GM19099 (cell line): ENCODE results near the gene PRDM2.

Source experiments
- POLR2A ChIP-seq: IDR thresholded peaks from 3 replicates; pipeline ENCODE4 v1.6.1; 2011; ENCODE audit warnings: low read depth; ENCODE audit not compliant: insufficient read length; ENCODE audit errors: extremely low read depth

PRDM2 gene

DNA sequence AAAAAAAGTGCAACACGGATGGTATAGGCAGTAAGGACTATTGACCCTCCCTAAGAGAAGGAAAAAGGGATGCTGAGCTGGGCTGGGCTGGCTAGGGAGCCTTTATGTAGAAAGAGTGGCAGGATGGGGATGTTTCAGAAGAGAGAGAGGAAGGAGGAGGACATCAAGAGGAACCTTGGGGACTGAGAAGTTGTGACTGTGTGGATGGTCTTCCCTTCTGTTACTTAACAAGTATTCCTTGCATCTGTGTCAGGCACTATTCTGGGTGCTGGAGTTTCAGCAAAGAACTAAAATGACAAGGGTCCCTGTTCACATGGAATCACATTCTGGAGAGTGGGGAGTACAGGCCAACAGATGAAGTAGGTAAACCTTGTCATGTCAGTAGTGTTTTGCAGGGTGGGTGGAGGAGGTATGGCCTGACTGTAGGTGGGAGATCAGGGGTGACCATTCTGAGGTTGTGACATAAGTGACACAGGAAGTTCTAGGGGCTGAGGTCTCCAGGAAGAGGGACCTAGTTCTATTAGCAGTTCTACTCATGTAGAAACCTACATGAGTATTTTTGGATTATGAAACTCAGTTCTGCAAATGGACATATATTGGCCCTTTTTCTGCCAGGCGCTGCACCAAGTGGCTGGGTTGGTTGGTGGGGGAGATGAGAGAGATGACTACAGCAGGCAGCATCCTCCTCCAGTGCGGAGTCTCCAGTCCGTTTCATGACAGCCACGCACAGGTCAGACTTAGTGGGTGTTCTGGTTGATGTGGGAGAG, 53.8 kb downstream of the PRDM2 start:
- no peak for TF ChIP-seq POLR2A

DNA sequence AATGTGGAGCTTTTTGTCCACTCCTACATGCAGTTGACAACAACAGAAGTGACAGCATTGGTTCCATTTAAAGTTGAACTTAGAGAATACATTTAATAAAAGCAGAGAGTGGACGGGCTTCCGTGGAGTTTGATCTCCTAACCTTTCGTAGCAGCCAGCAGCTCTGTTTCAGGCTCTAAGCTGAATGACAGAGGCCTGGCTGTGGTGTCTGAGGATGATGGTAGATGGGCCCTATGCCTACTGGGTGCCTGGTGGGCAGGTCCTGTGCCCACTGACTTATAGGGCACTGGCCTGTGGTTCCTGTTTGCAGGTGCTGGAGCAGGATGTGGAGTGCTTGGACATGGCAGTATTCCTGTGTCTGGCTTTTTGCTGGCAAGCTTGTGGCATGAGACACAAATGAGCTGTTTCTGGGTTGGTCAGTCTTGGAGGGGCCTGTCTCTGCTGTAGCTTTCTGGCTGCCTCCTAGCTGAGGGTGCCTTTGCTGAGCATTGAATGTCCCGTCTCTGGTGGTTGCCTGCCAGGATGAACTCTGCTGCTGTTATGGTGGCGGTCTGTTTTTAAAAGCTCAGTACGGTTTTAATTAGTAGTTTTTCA, 54.6 kb downstream of the PRDM2 start:
- no peak for TF ChIP-seq POLR2A

DNA sequence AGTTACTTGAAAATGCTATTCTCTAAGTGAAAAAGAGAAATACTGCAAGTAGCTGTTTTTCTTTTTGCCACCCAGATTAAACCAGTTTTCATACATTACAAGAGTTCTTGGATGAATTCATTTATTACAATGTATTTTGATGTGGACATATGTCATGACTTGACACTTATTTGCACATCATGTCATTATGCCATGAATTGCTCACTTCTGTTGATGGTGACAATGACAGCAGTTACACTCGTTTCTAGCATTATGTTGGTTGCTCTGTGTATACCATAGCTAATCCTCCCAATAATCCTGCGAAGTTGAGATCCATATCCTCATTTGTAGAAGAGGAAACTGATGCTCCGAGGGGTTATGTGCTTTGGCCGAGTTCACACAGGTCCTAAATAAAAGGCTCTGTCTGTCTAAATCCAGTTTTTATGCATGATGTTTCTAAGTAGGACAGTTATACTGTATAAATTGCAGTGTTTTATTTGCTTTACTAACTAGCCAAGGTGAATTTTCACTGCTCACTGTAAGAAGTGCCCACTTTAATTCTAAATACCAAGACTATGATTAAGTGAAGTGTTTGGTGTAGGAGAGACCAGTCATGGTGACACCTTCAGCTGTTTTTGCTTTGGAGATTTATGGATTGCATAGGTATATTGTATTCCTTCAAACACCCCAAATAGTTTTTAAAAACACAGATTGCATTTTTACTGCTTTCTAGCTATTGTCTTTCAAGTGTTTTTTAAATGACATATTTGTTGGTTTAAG, 56.7 kb downstream of the PRDM2 start:
- TF ChIP-seq POLR2A = no peak

DNA sequence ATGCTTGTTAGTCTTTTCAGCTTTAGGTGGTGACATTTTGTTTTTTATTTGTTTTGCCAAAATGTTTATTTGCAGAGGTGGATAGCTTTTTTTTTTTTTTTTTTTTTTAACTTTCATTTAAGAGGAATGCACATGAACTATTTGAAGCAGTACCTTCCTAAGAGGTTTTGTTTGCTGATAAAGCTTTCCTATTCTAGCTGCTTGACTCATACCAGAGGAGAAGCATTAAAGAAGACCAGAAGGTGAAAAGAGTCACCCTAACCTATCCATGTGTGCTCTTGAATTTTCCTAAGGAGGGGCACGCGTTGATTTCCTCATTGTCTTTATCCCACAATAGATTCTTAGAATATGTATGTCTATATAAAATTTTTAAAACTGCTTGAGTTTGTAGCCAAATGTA, 57.7 kb downstream of the PRDM2 start:
- TF ChIP-seq POLR2A = no peak

DNA sequence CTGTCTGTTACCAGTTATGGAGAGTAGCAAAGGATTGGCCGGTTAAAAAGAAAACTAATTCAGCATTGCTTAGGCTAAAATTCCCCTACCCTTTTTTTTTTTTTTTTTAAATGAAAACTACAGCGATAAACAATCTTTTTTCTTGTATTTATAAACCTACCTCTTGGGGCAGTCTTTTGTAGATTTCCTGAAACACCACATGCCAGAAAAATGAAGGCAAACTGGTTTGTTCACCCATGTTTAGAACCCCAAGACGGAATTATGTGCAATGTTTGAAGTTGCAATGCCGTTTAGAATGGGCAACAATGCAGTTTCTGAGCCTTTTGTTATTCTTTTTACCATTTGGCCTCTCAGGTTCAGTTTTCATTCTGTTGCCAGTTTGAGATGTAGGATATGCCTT, 59.1 kb downstream of the PRDM2 start:
- TF ChIP-seq POLR2A = no peak

DNA sequence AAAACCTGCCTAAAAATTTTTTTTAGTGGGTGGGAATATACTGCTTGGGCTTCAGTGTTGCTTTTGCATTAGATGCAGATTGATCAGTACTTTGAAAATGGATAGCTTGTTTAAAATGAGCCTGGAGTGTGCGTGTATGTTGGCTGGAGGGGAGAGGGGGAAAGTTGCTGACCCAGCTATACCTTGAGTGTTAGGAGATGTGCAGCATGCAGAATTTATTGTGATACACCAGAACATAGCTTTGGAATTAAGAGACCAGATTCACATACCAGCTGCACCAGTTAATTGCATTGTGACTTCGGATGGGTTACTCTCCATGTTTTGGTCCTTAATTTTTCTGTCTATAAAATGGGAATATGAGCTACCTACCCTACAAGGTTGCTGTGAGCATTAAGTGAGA, 60.4 kb downstream of the PRDM2 start:
- TF ChIP-seq POLR2A = no peak

DNA sequence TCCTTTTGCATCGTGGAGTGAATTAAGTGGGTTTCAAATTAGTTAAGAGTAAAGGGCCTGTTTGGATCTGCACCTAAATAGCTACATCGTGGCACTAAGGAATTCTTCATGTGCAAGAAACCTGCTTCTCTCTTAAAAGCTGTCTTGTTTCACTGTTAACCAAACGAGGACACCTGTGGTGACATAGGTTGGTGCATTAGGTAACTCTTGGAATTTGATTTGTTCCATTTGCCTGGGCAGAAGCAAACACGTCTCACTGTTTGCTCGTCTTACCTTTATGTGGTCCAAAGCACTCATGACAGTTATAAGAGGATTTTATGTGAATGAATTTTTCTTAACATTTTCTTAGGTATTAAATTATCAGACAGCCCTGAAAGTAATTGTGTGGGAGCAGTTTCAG, 60.9 kb downstream of the PRDM2 start:
- no peak for TF ChIP-seq POLR2A

DNA sequence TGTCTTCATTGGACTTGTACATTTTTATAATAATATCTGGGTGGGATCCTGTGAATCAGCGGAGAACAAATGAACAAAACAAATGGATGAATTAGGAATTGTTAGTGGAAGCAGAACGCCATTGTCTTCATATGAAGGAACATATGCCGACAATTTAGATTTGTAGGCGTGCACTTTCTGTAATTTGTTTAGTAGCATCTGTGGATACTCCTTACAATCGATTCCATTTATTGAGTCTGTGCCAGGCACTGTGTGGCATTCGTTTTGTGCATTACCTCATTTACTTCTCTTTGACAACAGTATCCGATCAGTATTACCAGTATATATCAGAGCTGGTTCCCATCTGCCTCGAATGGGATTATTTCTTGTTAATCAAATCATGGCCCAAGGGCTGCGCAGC, 61.9 kb downstream of the PRDM2 start:
- no peak for TF ChIP-seq POLR2A

DNA sequence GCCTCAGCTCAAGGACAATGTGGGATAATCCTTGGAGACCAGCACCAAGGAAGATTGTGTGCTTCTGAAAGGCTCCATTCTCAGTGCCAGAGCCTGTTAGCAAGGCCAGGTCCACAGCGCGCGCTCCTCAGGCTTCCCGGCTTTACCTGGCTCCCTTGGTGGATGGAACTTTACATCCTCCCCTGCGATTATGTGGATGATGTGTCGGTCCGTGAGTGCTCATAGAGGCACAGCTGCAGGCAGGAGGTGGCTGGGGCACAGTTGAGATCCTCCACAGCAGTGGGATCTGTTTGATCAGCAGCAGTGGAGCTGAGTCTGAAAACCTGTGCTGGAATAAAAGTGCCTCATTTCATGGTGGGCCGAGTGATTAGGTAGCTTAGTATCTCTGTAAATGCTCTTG, 62.7 kb downstream of the PRDM2 start:
- TF ChIP-seq POLR2A = no peak

DNA sequence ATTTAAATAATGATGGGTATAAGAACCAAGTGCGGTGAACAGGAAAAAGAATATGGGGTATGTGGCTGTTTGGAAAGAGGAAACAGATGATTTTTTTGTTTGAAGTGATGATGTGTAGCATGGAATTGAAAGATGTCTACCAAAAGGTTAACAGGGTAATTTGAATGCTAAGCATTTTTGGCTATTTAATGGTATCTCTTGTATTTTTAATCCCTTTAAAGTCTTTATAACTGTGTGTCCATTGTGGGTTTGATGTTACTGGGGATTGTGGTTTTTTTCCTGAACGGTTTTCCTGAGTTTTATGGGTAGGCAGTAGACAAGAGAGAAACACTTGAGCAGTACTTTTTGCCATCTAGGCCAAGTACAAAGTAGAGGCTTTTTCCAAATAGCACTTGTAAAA, 63.2 kb downstream of the PRDM2 start:
- no peak for TF ChIP-seq POLR2A

DNA sequence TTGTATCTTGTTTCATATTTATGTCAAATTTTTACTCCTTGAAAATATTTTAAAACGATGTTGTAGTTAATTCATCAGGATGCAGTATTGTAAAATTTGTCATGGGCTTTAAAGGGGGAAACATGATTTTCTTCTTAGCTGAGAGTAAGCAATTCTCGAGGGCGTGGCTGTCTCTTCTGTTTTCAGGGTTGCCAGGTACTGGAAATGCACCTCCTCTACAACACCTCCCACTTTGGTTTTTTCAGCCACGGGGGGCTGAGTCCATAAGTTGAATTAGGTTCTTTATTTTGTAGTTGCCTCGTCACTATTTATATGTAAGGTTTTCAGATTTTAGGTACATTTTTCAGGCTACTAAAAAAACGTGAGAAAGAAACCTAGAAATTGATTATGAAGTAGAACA, 64.0 kb downstream of the PRDM2 start:
- no peak for TF ChIP-seq POLR2A

DNA sequence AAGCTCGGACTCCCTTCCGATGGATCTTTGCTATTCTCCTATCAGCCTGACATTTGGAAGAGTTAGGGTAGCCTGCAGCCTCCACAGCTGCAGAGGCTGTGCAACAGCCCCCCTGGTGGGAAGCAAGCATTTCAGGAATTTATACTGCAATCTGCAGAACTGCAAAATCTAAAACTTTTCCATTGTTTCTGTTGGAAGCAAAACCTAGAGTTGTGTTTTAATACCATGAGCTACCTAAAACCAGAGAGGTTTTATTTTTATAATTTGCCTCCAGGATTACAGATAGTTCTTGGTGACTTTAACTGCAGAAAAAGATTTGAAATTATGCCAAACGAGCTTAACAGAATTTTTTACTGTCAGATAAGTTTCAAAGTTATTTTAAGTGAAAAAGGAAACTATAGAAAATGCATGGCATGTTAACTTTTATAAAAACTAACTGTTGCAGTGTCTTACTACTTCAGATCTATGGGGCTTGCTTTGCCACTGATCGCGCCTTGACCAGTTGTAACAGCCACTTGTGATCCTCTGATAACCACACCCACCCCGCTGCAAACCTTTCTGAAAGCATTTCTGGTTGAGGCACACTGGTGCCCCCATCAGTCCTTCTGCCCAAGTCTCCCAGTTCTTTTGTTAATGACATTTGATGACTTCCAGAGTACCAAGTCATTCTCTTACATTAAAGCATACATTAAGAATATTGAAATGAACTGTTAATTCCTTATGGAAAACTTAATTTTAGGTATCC, 64.8 kb downstream of the PRDM2 start:
- no peak for TF ChIP-seq POLR2A

DNA sequence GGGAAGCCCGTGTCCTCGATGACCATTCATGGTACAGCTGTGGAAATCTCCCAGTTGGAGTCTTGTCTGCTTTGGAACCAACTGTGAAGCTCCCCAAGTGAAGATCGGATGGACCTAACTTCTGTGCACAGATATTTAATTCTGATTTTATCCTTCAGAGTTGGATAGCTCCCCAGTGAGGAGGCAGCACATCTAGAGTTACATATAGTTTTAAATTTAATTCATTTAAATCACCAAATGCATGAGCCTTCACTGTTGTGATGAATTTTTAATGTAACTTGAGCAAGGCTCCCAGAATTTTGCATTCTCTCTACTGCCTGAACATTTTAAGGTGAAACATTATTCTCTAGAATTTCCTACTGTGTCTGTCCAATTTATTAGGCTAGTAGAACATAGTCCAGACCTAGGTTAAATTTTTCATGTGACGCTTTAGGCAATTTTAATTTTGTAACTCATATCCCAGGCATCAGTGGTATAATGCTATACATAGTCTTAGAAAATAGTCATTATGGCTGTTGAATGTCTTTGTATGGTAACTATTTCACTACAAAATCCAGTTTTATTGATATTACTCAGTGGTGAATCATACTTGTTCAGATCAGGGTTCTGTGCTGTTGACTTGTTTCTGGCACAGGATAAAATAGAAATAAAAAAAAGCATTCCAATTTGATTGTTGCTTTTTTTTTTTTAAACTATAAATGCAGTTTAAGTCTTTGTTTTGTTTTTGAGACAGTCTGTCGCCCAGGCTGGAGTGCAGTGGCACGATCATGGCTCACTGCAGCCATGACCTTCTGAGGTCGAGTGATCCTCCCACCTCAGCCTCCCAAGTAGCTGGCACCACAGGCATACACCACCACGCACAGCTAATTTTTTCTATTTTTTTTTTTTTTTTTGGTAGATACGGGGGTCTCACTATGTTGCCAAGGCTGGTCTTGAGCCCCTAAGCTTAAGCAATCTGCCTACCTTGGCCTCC, 66.9 kb downstream of the PRDM2 start:
- no peak for TF ChIP-seq POLR2A

DNA sequence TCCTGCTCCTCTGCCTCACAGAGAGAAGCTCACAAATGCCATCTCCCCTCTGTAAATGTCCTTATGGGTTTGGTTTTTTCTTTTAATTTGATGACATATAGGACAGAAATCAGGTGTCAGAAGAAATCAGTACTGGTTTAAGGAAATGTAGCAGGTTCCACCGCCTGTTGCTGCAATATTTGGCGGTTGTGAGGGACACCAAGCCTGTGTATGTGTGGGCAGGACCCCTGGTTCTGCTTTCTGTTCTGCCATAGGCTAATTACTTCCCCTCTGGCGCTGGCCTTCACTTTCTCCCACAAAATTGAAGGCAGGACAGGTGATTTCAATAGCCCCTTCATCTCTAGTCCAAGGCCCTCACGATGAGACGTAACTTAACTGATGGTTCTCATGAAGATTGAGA, 69.2 kb downstream of the PRDM2 start:
- no peak for TF ChIP-seq POLR2A
